A204.1 (cell line): ENCODE measurements around the gene TMEM8B.

Source experiments
- FAIRE-seq: peaks from 2 replicates; lab custom pipeline; 2012; peaks lifted over from hg19 to GRCh38; lab: Jason Lieb, UNC

The TMEM8B gene, protein sequence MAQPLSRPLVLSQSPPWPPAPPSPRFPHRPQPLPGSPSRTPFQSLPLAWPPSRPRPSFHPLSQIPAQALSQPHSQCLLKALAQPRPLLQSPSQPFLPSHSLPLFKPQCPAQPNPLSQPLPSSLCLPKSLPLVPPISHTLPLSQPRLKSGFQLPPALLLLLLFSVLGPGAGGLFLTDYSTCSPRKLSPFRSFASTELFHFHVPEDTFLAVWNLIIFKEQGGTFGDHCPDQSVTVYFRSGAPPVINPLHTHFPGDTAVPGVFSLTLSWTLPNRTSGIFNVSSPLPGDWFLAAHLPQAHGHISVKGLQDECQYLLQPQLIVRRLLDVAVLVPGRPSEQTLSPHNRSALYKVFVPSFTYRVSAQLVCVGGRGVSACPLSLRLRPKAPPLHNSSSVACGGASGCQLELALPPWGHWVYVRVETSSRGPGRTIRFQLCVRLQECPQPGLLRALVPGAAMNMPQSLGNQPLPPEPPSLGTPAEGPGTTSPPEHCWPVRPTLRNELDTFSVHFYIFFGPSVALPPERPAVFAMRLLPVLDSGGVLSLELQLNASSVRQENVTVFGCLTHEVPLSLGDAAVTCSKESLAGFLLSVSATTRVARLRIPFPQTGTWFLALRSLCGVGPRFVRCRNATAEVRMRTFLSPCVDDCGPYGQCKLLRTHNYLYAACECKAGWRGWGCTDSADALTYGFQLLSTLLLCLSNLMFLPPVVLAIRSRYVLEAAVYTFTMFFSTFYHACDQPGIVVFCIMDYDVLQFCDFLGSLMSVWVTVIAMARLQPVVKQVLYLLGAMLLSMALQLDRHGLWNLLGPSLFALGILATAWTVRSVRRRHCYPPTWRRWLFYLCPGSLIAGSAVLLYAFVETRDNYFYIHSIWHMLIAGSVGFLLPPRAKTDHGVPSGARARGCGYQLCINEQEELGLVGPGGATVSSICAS

DNA sequence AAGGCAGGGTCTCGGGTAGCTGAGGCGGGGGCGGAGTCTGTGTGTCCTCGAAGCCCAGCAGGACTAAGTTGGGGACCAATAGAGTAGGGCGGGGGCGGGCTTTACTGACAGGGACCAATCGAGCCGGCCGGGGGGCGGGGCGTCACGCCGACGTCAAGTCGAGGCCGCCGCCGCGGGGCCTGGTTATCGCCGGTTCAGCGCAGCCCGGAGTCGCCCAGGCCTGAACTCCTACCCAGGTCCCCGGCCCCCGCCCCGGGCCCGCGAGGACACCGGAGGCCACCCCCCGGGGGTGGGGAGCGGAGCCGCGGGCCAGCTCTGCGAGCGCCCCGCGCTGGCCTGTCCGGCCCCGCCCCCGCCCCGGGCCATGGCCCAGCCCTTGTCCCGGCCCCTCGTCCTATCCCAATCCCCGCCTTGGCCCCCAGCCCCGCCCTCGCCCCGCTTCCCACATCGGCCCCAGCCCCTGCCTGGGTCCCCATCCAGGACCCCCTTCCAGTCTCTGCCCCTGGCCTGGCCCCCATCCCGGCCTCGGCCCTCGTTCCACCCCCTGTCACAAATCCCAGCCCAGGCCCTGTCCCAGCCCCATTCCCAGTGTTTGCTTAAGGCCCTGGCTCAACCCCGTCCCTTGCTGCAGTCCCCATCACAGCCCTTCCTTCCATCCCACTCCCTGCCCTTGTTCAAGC, at the start of gene TMEM8B:
Gene TMEM8B (plus strand): TSS at position 145 of the 680 bp plus-strand sequence. CDS start 220 bp downstream, at position 365.
- FAIRE-seq: no peak

DNA sequence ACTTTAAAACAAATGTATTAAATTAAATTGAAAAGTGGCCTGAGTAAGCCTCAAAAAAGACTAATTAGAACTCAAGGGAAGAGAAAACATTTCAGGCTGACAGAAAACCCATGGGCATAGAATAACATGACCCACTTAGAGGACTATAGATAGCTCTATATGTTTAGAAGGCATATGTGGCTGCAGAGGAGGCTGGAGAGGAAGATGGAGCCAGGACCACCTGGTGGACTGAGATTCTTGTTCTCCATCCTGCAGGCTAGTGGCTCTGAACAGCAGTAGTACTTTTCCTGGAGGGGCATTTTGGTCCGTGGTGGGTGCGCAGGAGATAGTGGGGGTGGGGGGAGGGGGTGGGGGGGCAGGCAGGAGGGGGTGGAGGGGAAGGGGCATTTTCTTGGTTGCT, 48.0 kb upstream of the TMEM8B start:
- no peak for FAIRE-seq

DNA sequence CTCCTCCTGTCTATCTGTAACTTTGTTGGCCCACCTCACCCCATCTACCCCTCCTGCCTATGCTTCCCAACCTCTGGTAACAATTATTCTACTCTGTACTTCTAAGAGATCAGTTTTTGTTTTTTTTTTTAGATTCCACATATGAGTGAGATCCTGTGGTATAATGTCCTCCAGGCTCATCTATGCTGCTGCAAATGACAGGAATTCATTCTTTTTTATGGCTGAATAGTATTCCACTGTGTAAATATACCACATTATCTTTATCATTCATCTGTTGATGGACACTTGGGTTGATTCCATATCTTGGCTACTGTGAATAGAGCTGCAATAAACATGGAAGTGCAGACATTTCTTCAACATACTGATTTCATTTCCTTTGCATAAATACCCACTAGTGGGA, 45.6 kb upstream of the TMEM8B start:
- no peak for FAIRE-seq

DNA sequence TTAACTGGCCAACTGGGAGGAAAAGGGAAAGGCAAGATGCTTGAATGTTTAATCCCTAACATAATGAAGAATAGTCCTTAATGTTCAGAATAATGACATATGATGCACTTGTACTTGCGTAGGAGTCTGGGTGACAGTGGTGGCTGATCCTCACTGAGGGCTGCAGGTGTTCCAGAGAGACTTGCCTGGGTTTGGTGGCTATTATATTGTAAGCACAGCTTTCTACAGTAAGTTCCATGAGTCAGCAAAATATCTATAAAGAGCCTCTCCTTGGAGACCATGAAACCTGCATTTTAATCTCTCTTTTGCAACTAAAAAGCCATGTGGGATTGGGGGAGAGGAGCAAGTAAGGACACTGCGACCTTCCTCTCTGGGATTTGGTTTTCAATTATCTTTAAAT, 39.5 kb upstream of the TMEM8B start:
- no peak for FAIRE-seq

DNA sequence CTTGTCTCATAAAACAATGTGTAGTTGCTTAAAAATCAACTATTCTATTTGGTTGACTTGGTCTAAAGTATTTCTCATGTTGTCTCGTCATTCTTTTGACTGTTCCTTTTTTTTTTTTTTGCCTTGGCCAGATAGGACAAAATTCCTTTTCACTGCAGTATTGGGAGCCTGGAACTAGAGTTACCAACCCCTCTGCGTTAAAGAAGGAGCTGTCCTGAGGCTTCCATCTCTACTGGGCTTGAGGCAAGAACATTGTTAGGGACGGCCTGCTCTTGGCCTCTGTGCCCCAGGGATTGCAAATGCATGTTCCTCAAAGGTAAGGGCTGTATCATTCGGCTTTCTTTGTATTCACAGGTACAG, 39.0 kb upstream of the TMEM8B start:
- no peak for FAIRE-seq

DNA sequence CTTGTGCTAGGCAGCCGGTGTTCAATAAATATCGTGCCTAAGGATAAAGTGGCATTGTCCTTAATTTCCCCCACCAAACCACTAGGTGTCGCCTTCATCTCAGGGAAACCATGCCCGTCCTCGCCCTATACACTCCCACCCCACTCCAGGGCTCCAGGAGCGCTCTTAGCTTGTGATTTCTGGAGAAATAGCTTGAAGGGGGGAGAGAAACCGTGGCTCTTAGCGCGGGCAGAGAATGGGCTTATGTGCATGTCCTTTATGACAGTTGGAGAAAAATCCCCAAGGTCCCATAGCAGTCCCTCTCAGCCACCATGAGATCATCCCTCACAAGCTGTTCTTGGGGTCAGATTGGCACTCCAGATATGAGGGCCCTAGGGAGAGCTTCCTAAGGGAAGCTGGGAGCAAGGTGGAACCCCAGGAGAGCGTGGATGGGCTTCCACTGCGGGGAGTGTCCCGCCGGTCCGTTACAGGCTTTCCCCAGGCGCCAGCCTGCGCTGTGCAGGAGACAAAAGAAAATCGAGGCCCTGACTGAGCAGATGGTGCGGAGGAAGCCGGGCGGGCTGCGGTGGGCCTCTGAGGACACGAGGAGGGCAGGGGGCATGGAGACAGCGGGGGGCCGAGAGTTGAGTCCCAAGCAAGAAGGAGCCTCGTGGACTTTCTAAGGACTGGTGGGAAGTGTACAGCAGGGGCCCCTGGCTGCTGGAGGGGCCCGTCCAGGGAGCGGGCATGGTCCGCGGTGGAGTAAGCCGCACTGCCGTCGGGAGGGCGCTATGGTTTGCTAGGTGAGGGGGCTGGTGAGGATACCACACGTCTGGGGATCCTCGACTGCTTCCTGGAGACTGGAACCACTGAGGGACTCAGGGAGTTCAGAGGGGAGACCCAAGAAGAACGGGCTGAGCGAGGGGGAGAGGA, 38.4 kb upstream of the TMEM8B start:
- peak; percentile 95 for FAIRE-seq

DNA sequence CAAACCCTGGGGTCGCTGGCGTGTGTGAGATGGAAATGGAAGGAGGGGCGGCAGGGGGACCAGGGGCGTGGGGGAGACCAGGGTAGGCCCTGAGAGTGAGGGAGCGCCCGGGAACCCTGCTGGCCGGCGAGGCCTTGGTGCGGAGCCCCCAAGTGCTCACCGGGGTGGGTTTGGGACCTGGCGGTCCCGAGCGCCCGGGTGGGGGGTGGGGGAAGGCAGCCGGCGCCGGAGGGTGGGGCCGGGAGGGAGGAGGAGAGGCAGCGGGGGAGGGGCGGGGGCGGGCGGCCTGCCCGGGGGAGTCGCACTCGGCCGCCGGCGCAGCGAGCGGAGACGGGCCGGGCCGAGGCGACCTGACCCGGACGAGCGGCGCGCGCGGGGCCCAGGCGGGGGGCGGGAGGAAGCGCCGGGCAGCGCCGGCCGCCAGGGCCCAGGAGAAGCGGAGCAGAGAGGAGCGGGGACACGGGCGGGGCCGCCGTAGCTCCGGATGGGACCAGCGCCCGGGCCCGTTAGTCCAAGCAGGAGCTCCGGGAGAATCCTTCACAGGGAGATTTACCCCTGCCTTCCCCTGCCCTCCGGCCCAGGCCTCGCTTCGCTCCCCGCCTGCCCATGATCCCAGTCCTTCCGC, 37.6 kb upstream of the TMEM8B start, which contains the start of gene NPR2:
Gene NPR2 (plus strand): TSS at position 295 of the 625 bp plus-strand sequence. CDS start 818 bp downstream, outside the sequence.
- no peak for FAIRE-seq

DNA sequence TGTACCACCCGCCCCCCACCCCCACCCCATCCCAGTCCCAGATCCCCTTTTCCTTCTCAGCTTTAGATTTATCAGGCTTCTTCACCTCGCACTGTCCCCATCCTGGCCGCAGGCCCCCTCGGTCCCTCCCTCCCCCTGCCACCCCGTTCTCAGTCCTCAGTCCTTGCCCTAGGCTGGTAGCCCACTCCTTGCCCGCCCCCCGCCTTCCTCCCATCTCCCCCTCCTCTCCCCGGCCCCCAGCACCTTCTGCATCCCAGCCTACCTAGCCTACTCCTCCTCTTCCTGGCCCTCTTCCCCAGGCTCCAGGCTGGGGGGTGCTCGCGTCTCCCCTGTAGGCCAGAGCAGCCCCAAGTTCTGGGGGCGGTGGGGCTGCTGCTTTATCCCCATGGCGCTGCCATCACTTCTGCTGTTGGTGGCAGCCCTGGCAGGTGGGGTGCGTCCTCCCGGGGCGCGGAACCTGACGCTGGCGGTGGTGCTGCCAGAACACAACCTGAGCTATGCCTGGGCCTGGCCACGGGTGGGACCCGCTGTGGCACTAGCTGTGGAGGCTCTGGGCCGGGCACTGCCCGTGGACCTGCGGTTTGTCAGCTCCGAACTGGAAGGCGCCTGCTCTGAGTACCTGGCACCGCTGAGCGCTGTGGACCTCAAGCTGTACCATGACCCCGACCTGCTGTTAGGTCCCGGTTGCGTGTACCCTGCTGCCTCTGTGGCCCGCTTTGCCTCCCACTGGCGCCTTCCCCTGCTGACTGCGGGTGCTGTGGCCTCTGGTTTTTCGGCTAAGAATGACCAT, 36.8 kb upstream of the TMEM8B start:
- FAIRE-seq: no peak

DNA sequence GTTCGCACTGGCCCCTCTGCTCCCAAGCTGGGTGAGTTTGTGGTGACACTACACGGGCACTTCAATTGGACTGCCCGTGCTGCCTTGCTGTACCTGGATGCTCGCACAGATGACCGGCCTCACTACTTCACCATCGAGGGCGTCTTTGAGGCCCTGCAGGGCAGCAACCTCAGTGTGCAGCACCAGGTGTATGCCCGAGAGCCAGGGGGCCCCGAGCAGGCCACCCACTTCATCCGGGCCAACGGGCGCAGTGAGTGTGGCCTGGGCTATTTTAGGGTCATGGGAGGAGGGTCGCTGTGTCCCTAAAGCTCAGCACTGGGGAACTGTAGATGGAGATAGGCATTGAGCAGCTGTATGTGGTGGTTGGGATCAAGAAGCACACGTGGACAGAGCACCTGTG, 36.2 kb upstream of the TMEM8B start:
- no peak for FAIRE-seq

DNA sequence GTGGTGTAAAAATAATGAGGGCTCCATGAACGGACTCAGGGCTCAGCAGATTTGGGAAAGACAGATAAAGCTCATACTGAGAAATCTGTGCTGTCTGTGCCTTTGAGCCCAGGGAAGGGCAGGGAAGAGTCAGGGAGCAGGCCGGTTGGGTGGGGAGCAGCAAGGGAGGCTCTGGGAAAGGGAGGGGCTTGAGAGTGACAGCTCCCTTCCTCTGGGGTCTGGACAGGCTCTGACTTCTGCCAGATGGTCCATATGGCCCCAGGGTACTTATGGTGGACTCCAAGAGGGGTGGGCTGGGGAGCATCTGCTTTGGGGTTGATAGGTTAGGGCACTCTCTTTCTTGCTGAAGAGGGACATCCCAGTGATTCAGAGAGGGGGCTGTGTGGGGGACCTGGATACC, 35.6 kb upstream of the TMEM8B start:
- FAIRE-seq: no peak

DNA sequence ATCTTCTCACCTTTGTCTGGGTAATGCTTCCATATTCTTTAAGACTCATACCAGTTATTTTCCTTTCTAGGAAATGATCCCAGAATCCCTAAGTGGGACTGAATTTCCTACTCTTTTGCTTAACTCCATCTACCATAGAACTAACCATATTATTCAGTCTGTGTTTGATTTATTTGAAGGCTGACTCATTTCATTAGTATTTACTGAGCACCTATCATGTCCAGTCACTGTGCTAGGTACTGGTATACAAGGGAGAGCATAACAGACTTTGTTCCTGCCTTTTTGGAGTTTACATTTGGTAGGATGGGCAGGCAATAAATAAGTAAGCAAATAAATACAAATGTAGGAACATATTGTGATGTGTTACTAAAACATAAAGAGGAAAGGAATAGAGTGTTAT, 33.3 kb upstream of the TMEM8B start:
- FAIRE-seq: no peak

DNA sequence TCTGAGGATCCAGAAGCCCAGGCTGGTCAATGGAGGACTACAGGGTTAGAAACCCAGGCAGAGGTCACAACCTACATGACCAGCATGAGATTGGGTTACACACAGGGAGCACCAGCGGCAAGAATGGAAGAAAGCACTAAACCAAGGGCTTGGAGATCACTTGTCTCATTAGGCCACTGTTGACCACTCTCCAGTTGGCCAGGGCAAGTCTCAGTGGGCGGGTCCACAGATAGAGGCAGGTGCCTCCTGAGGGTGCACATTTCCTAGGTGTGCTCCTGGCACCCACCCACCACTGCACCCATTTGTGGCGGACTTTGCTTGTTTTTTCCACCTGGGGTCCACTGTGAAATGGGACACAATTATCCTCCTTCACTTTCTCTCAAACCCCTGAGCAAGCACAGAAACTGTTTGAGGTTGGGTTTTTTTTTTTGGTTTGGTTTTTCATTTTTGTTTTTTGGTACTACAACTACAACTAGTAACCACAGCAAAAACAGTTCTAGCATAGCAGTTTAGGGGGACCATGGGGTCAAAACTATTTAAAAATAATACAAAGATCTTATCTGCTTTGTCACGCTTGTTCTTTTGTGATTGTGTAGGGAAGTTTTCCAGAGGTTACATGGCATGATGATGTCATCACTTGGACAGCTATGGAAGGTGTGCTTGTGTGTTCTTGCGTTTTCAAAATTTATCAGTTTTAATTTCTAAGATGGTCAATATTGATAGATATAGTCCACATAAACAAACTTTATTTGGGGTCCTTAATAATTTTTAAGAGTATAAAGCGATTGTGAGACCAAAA, 31.5 kb upstream of the TMEM8B start:
- no peak for FAIRE-seq

DNA sequence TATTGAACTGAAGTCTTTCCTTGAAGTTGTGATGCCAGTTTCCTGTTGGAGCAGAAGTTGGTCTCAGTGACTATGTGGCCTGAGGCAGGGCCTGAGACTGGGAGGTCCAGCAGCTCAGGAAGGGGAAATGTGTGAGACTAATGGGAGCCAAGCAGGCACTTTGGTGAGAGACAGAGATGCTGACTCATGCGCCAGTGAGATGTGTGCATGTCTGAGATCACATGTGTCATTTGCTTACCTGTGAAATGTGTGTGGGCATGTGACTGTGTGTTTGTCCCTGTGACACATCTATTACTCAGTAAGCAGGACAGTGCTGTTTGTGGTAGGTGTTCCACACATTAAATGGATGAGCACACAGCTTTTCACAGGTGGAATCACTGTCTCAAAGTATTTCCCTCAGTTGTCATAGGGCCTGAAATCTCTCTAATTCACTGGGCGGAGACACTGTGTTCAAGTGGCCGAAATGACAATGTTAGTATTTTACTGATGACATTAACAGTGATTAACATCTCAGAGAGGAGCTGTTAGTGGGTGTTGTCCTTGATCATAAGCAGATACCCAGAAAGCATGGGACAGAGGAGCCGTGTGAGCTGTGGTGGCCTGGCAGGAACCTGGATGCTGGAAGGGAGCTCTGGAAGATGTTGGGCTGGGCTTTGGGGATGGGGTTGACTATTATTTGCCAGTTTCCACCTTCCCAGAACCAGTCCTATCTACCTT, 30.2 kb upstream of the TMEM8B start:
- no peak for FAIRE-seq

DNA sequence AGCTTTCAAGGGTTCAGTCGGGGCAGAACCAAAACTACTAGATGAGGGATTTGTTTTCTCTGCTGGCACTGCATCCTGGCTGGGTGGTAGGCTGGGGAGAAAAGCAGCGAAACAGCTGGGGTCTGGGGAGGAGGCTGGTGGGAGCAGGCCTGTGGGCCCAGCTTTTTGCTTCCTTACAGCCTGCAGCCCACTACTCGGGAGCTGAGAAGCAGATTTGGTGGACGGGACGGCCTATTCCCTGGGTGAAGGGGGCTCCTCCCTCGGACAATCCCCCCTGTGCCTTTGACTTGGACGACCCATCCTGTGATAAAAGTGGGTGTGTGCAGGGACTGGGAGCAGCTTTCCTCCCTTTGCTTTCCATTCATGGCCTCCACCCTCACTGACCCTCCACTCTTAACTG, 28.5 kb upstream of the TMEM8B start:
- FAIRE-seq: no peak

DNA sequence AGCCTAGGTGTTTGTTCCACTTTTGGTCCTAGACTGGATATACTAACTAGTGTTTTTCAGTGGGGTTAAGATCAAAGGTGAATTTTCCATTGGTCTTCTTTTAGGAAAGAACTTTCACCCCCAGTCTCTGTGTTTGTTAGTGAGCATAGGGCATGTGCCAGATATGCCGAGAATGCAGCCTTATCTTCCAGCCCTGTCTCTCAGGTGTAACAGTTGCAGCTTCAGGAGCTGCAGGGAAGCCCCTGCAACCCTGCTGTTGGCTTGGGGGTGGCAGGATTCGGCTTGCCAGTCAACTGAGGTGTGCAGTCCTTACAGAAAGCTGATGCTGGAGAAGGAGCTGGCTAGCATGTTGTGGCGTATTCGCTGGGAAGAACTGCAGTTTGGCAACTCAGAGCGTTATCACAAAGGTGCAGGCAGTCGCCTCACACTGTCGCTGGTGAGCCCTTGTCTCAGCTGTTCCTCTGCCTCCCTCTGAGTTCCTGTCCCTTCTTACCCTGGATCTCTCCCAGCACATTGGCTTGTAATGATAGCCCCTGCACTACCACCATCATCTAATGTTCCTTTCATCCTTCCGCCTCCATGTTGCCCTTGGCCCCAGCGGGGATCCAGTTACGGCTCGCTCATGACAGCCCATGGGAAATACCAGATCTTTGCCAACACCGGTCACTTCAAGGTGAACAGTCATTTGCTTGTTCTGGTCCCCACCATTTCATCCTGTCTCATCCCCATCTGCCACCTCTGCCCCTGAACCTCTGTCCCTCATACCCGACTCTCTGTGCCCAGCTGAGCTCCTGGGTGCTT, 27.5 kb upstream of the TMEM8B start:
- FAIRE-seq: no peak

DNA sequence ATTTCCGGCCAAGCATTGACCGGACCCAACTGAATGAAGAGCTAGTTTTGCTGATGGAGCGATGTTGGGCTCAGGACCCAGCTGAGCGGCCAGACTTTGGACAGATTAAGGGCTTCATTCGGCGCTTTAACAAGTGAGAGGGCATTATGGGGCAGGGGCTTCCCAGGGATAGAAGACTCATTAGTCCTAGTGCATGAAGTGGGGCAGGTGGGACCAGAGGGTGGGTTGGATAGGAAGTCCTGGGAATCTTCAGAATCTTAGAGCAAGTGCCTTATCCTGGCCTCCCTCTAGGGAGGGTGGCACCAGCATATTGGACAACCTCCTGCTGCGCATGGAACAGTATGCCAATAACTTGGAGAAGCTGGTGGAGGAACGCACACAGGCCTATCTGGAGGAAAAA, 22.9 kb upstream of the TMEM8B start:
- FAIRE-seq: no peak

DNA sequence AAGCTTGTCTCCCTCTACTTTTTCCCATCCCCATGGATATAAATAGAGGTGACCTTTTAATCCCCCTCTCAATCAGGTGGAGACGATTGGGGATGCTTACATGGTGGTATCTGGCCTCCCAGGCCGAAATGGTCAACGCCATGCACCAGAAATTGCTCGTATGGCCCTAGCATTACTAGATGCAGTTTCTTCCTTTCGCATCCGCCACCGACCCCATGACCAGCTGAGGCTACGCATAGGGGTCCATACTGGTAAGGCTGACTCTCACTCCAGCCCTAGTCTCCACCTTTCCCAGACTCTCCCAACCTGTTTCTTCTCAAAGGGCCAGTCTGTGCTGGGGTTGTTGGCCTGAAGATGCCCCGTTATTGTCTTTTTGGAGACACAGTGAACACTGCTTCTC, 20.6 kb upstream of the TMEM8B start:
- no peak for FAIRE-seq

DNA sequence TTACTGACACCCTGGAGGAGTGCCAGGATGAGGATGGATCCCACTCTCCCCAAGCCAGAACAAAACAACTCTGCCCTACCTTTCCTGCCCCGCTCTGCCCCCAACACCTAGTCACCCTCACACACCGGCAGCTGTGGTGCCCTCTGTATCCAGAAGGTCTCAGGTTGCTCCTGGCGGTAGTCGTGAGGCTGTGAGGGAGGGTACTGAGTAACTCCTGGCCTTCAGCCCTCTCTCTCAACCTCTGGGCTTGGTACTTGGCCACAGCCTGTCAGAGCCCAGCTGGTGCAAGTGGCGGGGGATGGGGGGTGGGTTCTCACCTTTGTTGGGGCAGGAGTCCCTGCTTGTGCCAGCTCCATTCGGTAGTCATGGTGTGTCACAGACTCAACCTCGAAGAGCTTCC, 18.9 kb upstream of the TMEM8B start:
- no peak for FAIRE-seq
